Measurements from ENCODE around the gene CD300E.

The CD300E gene
- long read RNA-seq: 0 reads

GRCh38 chr17:74623693-74624093 is at the start of gene CD300E:
TSS of gene CD300E (minus strand) at chr17:74623738. CDS start at chr17:74623621, 117 bp downstream.
- Histone ChIP-seq H3K4me3 (replicated peaks; ENCODE audit: insufficient read depth, low read length) (no peak within 1 kb of the TSS), H3K27ac (replicated peaks) (no peak within 1 kb of the TSS), H3K27me3 (ENCODE audit: insufficient read depth, poor library complexity, severe bottlenecking) (peaks cover 6% of the 10 kb centered on the region)
- no peak for DNase-seq (ENCODE audit: low read depth in 1 of 2, low spot score in 1 of 2)
- TF ChIP-seq REST (IDR thresholded peaks at IDR 0.05; ENCODE audit: insufficient replicate concordance, low read depth) (no peak), POLR2AphosphoS5 (IDR thresholded peaks at IDR 0.05; ENCODE audit: low read depth) (no peak), CTCF (IDR thresholded peaks at IDR 0.05; ENCODE audit: insufficient read depth, low read length) (no peak), GABPA (IDR thresholded peaks at IDR 0.05; ENCODE audit: low read depth) (no peak), SPI1 (IDR thresholded peaks at IDR 0.05; ENCODE audit: borderline replicate concordance, low read depth) (no peak)

- peaks cover 8% of the 10 kb centered on the region for H3K27me3 ChIP-seq (ENCODE audit: insufficient read depth, poor library complexity, severe bottlenecking)
- peak; percentile 66 to 73 for DNase-seq (ENCODE audit: low read depth in 1 of 2, low spot score in 1 of 2)
- peak; percentile 100 for TF ChIP-seq REST (IDR thresholded peaks at IDR 0.05; ENCODE audit: insufficient replicate concordance, low read depth)
- 0 out of 2 replicates have a peak, but pooled peaks have one; percentile 34 for TF ChIP-seq POLR2AphosphoS5 (IDR thresholded peaks at IDR 0.05; ENCODE audit: low read depth)
- no peak for TF ChIP-seq SPI1 (IDR thresholded peaks at IDR 0.05; ENCODE audit: borderline replicate concordance, low read depth)
- no peak for TF ChIP-seq GABPA (IDR thresholded peaks at IDR 0.05; ENCODE audit: low read depth)
- H3K27ac ChIP-seq (replicated peaks): no peak overlapping the region
- no peak overlapping the region for H3K4me3 ChIP-seq (replicated peaks; ENCODE audit: insufficient read depth, low read length)
Measured at GRCh38 chr17:74671031-74671771, 47.7 kb upstream of the CD300E start.

GRCh38 chr17:74670329-74670728 is 46.8 kb upstream of the CD300E start:
- no peak overlapping the region for H3K27ac ChIP-seq (replicated peaks)
- H3K4me3 ChIP-seq (replicated peaks; ENCODE audit: insufficient read depth, low read length): no peak overlapping the region
- no peak for DNase-seq (ENCODE audit: low read depth in 1 of 2, low spot score in 1 of 2)
- H3K27me3 ChIP-seq (ENCODE audit: insufficient read depth, poor library complexity, severe bottlenecking): peaks cover 8% of the 10 kb centered on the region
- TF ChIP-seq SPI1 (IDR thresholded peaks at IDR 0.05; ENCODE audit: borderline replicate concordance, low read depth) (no peak), GABPA (IDR thresholded peaks at IDR 0.05; ENCODE audit: low read depth) (no peak), CTCF (IDR thresholded peaks at IDR 0.05; ENCODE audit: insufficient read depth, low read length) (no peak), REST (IDR thresholded peaks at IDR 0.05; ENCODE audit: insufficient replicate concordance, low read depth) (no peak), POLR2AphosphoS5 (IDR thresholded peaks at IDR 0.05; ENCODE audit: low read depth) (no peak)

All from HL-60 (cell line).